A549 (cell line): Measurements from ENCODE around the gene S100A13. TPM values are rescaled to one million over a fixed set of nuclear protein-coding genes. Genes with fewer than 3 reads are reported as not detected.

ENCODE experiments used
- ATAC-seq, 2 experiments: fragments of 200-7000 bp in 1 of 2; fragments of >200 bp in 1 of 2; cut with Nextera tagmentation in 1 of 2; cut with Tn5 transposase in 1 of 2; 3 replicates each; pipeline versions ENCODE4 v1.8.0 to v1.9.1; 2018 to 2020; ENCODE audit warnings: mild to moderate bottlenecking in 1 of 2, moderate library complexity in 1 of 2
- CTCF ChIA-PET: fragments of 300-600 bp; sonication (Branson Sonifier 250); formaldehyde crosslinking; extraction: SDS; loops from one replicate; lab custom pipeline; 2021; ENCODE audit warnings: antibody characterized with exemption, inconsistent platforms; lab: Yijun Ruan, JAX
- POLR2A ChIA-PET: fragments of 350-600 bp; formaldehyde crosslinking; extraction: SDS; loops from one replicate; lab custom pipeline; 2021; ENCODE audit warnings: antibody characterized with exemption, inconsistent platforms; lab: Yijun Ruan, JAX
- DNase-seq, 2 experiments: peaks; one replicate each; pipeline versions ENCODE4 v3.0.0 to v3.0.0-alpha.2; 2011 to 2016; ENCODE audit warnings: low read depth in 1 of 2, low spot score in 1 of 2
- FAIRE-seq: peaks from 2 replicates; lab custom pipeline; 2011; peaks lifted over from hg19 to GRCh38; lab: Jason Lieb, UNC
- H3K27ac ChIP-seq, 2 experiments: fragments of >200 bp; sonication (Bioruptor Twin); formaldehyde crosslinking; 3 replicates each; pipeline ENCODE4 v1.5.1; 2016 to 2017
- H3K4me1 ChIP-seq: fragments of >200 bp; sonication (Bioruptor Twin); formaldehyde crosslinking; 3 replicates; pipeline ENCODE4 v1.6.1; 2016
- H3K4me2 ChIP-seq: fragments of >200 bp; sonication (Bioruptor Twin); formaldehyde crosslinking; 3 replicates; pipeline ENCODE4 v1.6.1; 2016
- H3K4me3 ChIP-seq: fragments of >200 bp; sonication (Bioruptor Twin); formaldehyde crosslinking; 3 replicates; pipeline ENCODE4 v1.5.1; 2016
- H3K9me3 ChIP-seq: fragments of >200 bp; sonication (Bioruptor Twin); formaldehyde crosslinking; 3 replicates; pipeline ENCODE4 v1.6.1; 2016
- CEBPB ChIP-seq, 2 experiments: fragments of >200 bp in 1 of 2; sonication (Bioruptor Twin) in 1 of 2; formaldehyde crosslinking in 1 of 2; IDR thresholded peaks; 2 replicates each; pipeline ENCODE4 v1.6.1; 2012 to 2016
- EHMT2 ChIP-seq: fragments of 200-600 bp; sonication (generic); IDR thresholded peaks from 2 replicates; pipeline ENCODE4 v1.6.1; 2016; ENCODE audit warnings: antibody characterized with exemption, low read depth, mild to moderate bottlenecking, moderate library complexity
- EP300 ChIP-seq, 2 experiments: fragments of >200 bp; sonication (Bioruptor Twin); formaldehyde crosslinking; IDR thresholded peaks; 2 replicates in 1 of 2; 3 replicates in 1 of 2; pipeline ENCODE4 v1.6.1; 2016 to 2017
- HDAC2 ChIP-seq: fragments of 200-600 bp; sonication (generic); IDR thresholded peaks from 2 replicates; pipeline ENCODE4 v1.6.1; 2016
- HEYL ChIP-seq: fragments of 250-450 bp; sonication (Bioruptor Pico); IDR thresholded peaks from 2 replicates; pipeline ENCODE4 v1.8.0; 2021; ENCODE audit warnings: mild to moderate bottlenecking, moderate library complexity
- HOXB13 ChIP-seq: fragments of 250-450 bp; sonication (Bioruptor Pico); IDR thresholded peaks from 2 replicates; pipeline ENCODE4 v1.5.0; 2020; ENCODE audit warnings: low read depth, mild to moderate bottlenecking, moderate library complexity
- HOXB5 ChIP-seq: fragments of 250-450 bp; sonication (Bioruptor Pico); IDR thresholded peaks from 2 replicates; pipeline ENCODE4 v1.5.0; 2020; ENCODE audit warnings: mild to moderate bottlenecking, moderate library complexity
- JUN ChIP-seq, 2 experiments: fragments of >200 bp; sonication (Bioruptor Twin); formaldehyde crosslinking; IDR thresholded peaks; 2 replicates in 1 of 2; 3 replicates in 1 of 2; pipeline ENCODE4 v1.6.1; 2016 to 2017
- JUNB ChIP-seq: fragments of >200 bp; sonication (Bioruptor Twin); formaldehyde crosslinking; IDR thresholded peaks from 2 replicates; pipeline ENCODE4 v1.6.1; 2016
- KDM5A ChIP-seq: fragments of 200-600 bp; sonication (generic); IDR thresholded peaks from 2 replicates; pipeline ENCODE4 v1.6.1; 2016; ENCODE audit warnings: antibody characterized with exemption, mild to moderate bottlenecking
- RAD21 ChIP-seq, 2 experiments: fragments of >200 bp in 1 of 2; sonication (Bioruptor Twin) in 1 of 2; formaldehyde crosslinking in 1 of 2; IDR thresholded peaks in 1 of 2; conservative IDR thresholded peaks in 1 of 2; 2 replicates in 1 of 2; 3 replicates in 1 of 2; pipeline ENCODE4 v1.6.1; 2012 to 2018; ENCODE audit warnings: inconsistent platforms in 1 of 2
- RFX5 ChIP-seq: fragments of 450-650 bp; IDR thresholded peaks from 2 replicates; pipeline ENCODE4 v1.7.1; 2014; ENCODE audit warnings: antibody characterized with exemption, mild to moderate bottlenecking, moderate library complexity
- SREBF2 ChIP-seq: fragments of 450-650 bp; IDR thresholded peaks from 2 replicates; pipeline ENCODE4 v1.6.1; 2014; ENCODE audit warnings: mild to moderate bottlenecking, moderate library complexity
- ZC3H11A ChIP-seq: fragments of 450-650 bp; IDR thresholded peaks from 2 replicates; pipeline ENCODE4 v1.6.1; 2014; ENCODE audit warnings: antibody characterized with exemption, mild to moderate bottlenecking
- ZFP36 ChIP-seq: fragments of 450-650 bp; IDR thresholded peaks from 2 replicates; pipeline ENCODE4 v1.6.1; 2014; ENCODE audit warnings: borderline replicate concordance; ENCODE audit not compliant: partially characterized antibody
- ZSCAN20 ChIP-seq: fragments of 250-450 bp; sonication (Bioruptor Pico); IDR thresholded peaks from 2 replicates; pipeline ENCODE4 v1.8.0; 2022; ENCODE audit warnings: mild to moderate bottlenecking, moderate library complexity
- WGBS: methylation state at CpG from one replicate; pipeline ENCODE4 v1.1.6; 2017; ENCODE audit errors: missing lambda C conversion rate; 5-methylcytosine and 5-hydroxymethylcytosine counted together
- polyA plus RNA-seq, 4 experiments: library from polyadenylated mRNA; depleted of rRNA in 3 of 4; stranded (reverse); fragments of >200 nt; fragmentation: RNase III in 1 of 4; extraction: RNeasy Plus Mini Kit Qiagen cat#74134 plus additional on column Dnase treatment in 1 of 4; gene quantifications; 2 replicates in 3 of 4; 3 replicates in 1 of 4; pipeline ENCODE4 v1.2.3, GENCODE V29; 2011 to 2017
- TF ChIP-seq, protein P1 (sequence below): fragments of 450-650 bp; IDR thresholded peaks from 2 replicates; pipeline ENCODE4 v1.6.1; 2014; ENCODE audit warnings: antibody characterized with exemption
- TF ChIP-seq, protein P2 (sequence below): fragments of 250-450 bp; sonication (Bioruptor Pico); IDR thresholded peaks from 2 replicates; pipeline ENCODE4 v1.5.0; 2020; ENCODE audit warnings: low read depth, mild to moderate bottlenecking, moderate library complexity
- TF ChIP-seq, protein P3 (sequence below): IDR thresholded peaks from 2 replicates; pipeline ENCODE4 v1.6.1; 2012
- TF ChIP-seq, protein P4 (sequence below): fragments of 200-600 bp; sonication (generic); IDR thresholded peaks from 2 replicates; pipeline ENCODE4 v1.6.1; 2016; ENCODE audit warnings: antibody characterized with exemption, mild to moderate bottlenecking, moderate library complexity
- TF ChIP-seq, protein P5 (sequence below): fragments of >200 bp; sonication (Bioruptor Twin); formaldehyde crosslinking; IDR thresholded peaks from 3 replicates; pipeline ENCODE4 v1.6.1; 2016
- TF ChIP-seq, protein P6 (sequence below): fragments of 250-450 bp; sonication (Bioruptor Pico); IDR thresholded peaks from 2 replicates; pipeline ENCODE4 v1.5.0; 2021; ENCODE audit warnings: mild to moderate bottlenecking, moderate library complexity, borderline replicate concordance
- TF ChIP-seq, protein P7 (sequence below): fragments of >200 bp; sonication (Bioruptor Twin); formaldehyde crosslinking; IDR thresholded peaks from 2 replicates; pipeline ENCODE4 v1.6.1; 2016

The S100A13 gene
- polyA plus RNA-seq, 2 of the 4 experiments (the other 2 are of a cell fraction): 113 to 129 TPM

DNA sequence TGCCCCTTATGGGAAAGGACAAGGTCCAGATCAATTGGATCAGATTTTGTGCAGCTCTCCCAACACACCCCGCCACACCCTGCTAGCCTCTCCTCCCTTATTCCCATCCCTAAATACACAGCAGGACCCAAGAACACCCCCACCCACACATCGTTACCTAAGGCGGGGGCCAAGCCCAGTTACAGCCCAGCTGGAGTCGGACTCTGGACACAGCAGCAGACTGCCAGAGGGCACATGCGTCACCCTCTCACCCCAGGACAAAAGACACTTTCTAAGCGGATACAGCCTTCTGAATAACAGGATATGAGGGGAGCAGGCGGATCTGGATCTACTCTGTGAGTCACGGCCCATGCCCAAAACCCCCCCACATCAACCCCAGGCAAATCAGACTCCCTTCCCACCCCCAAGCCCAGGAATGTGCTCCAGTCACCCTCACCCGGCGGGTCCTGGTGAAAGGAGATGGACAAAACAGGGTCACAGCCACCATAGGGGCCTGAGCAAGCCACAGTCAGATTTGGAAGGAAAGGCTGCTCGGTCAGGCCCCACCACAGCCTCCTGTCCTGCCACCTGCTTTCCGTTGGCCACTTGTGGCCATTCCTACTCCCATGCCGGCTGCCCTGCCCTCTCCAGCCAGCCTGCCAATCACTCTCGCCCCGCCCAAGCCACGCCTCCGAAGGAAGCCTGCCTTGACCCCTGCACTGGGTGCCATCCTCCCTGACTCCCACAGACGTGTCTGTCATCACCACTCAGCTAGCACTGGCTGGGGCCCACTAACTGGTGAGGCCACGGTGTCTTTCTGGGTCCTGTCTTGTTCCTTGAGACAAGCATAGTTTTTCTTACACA, 18.3 kb downstream of the S100A13 start (continued):
- TF ChIP-seq RFX5: no peak
- TF ChIP-seq, protein P1, sequence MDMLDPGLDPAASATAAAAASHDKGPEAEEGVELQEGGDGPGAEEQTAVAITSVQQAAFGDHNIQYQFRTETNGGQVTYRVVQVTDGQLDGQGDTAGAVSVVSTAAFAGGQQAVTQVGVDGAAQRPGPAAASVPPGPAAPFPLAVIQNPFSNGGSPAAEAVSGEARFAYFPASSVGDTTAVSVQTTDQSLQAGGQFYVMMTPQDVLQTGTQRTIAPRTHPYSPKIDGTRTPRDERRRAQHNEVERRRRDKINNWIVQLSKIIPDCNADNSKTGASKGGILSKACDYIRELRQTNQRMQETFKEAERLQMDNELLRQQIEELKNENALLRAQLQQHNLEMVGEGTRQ: no peak
- no peak for TF ChIP-seq EHMT2
- no peak for TF ChIP-seq HDAC2
- no peak for TF ChIP-seq HEYL (CRISPR knock-in tag)

DNA sequence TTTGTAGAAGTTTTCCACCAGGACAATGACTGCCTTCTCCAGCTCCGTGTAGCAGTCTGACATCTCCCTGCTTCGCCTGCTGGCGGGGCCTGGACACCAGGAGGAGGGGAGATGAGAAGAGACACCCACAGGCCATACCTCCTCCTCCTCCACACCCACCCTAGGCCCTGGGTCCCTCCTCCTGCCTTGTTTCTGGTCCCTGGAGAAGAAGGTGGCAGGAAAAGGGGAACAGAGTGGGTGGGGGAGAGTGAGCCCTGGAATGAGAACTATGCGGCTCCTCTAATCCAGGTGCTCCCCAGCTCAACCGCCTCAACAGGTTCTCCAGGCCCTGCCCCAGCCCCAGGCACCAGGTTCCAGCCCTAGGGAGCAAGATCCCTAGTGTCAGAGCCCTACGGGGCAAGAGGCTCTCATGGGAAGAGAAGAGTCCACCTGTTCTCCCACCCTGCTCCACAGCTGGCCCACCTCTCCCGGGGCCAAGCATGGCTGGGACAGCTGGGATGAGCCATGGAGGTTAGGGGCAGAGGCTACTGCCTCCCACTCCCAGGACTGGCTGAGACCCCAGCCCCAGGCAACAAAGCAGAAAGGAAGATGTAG, 19.1 kb downstream of the S100A13 start:
- ChIA-PET POLR2A (interaction anchor here (0.7 to 2.5 kb wide), 4 partner anchors 11 to 30 kb away, joined by 3 to 11 read pairs (median 5); partner anchors contain the start of genes CHTOP and S100A13), CTCF (interaction anchor here (0.6 to 7.9 kb wide), 8 partner anchors 9 to 97 kb away, joined by 3 to 57 read pairs (median 4); partner anchors contain the start of genes S100A1 and S100A13)
- no peaks in the 10 kb centered on the region for H3K9me3 ChIP-seq
- 79% methylated on average over 6 of the region's 7 CpGs for WGBS
- peak overlapping the region; percentile 91 to 96 for H3K27ac ChIP-seq
- peak overlapping the region; percentile 45 for H3K4me3 ChIP-seq
- H3K4me1 ChIP-seq: peaks cover 36% of the 10 kb centered on the region
- ATAC-seq (no peak), FAIRE-seq (no peak), DNase-seq (peak in 1 of 2 experiments; percentile 25)
- H3K4me2 ChIP-seq: peak overlapping the region; percentile 96
- TF ChIP-seq, protein P2, sequence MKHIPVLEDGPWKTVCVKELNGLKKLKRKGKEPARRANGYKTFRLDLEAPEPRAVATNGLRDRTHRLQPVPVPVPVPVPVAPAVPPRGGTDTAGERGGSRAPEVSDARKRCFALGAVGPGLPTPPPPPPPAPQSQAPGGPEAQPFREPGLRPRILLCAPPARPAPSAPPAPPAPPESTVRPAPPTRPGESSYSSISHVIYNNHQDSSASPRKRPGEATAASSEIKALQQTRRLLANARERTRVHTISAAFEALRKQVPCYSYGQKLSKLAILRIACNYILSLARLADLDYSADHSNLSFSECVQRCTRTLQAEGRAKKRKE (CRISPR knock-in tag): no peak
- TF ChIP-seq JUNB (no peak), RAD21 (conservative IDR thresholded peaks at IDR 0.05 in 1 of 2, IDR thresholded peaks at IDR 0.05 in 1 of 2) (no peak), HOXB5 (CRISPR knock-in tag) (0 out of 2 replicates have a peak, but pooled peaks have one; percentile 34), CEBPB (IDR thresholded peaks at IDR 0.05) (no peak)

DNA sequence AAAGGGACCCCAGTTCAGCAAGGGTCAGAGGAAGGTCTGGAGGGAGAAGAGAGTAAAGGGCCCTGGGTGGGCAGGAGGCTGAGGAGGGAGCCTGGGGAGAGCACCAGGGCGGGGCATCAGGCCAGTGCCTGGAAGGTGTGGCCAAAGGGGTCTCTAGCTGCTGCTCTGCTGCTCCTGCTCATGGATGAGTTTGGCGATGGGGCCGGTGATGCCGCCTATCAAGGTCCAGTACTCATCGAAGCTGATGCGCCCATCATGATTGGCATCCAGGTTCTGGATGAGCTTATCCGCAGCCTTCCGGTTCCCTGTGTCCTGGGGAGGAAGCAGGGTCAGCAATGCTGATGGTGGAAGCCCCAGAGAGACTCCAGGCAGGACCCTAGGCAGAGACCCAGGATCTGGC, 19.9 kb downstream of the S100A13 start:
- peaks cover 34% of the 10 kb centered on the region for H3K4me1 ChIP-seq
- TF ChIP-seq EP300 (IDR thresholded peaks at IDR 0.05): no peak
- TF ChIP-seq, protein P3, sequence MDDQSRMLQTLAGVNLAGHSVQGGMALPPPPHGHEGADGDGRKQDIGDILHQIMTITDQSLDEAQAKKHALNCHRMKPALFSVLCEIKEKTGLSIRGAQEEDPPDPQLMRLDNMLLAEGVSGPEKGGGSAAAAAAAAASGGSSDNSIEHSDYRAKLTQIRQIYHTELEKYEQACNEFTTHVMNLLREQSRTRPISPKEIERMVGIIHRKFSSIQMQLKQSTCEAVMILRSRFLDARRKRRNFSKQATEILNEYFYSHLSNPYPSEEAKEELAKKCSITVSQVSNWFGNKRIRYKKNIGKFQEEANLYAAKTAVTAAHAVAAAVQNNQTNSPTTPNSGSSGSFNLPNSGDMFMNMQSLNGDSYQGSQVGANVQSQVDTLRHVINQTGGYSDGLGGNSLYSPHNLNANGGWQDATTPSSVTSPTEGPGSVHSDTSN: no peak
- TF ChIP-seq JUN (IDR thresholded peaks at IDR 0.05): no peak
- TF ChIP-seq, protein P4, sequence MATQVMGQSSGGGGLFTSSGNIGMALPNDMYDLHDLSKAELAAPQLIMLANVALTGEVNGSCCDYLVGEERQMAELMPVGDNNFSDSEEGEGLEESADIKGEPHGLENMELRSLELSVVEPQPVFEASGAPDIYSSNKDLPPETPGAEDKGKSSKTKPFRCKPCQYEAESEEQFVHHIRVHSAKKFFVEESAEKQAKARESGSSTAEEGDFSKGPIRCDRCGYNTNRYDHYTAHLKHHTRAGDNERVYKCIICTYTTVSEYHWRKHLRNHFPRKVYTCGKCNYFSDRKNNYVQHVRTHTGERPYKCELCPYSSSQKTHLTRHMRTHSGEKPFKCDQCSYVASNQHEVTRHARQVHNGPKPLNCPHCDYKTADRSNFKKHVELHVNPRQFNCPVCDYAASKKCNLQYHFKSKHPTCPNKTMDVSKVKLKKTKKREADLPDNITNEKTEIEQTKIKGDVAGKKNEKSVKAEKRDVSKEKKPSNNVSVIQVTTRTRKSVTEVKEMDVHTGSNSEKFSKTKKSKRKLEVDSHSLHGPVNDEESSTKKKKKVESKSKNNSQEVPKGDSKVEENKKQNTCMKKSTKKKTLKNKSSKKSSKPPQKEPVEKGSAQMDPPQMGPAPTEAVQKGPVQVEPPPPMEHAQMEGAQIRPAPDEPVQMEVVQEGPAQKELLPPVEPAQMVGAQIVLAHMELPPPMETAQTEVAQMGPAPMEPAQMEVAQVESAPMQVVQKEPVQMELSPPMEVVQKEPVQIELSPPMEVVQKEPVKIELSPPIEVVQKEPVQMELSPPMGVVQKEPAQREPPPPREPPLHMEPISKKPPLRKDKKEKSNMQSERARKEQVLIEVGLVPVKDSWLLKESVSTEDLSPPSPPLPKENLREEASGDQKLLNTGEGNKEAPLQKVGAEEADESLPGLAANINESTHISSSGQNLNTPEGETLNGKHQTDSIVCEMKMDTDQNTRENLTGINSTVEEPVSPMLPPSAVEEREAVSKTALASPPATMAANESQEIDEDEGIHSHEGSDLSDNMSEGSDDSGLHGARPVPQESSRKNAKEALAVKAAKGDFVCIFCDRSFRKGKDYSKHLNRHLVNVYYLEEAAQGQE: no peak
- no peak for TF ChIP-seq KDM5A
- no peak for TF ChIP-seq ZFP36
- TF ChIP-seq ZSCAN20: no peak
- TF ChIP-seq, protein P5, sequence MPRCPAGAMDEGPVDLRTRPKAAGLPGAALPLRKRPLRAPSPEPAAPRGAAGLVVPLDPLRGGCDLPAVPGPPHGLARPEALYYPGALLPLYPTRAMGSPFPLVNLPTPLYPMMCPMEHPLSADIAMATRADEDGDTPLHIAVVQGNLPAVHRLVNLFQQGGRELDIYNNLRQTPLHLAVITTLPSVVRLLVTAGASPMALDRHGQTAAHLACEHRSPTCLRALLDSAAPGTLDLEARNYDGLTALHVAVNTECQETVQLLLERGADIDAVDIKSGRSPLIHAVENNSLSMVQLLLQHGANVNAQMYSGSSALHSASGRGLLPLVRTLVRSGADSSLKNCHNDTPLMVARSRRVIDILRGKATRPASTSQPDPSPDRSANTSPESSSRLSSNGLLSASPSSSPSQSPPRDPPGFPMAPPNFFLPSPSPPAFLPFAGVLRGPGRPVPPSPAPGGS: no peak
- no peak for TF ChIP-seq HOXB13 (CRISPR knock-in tag)
- TF ChIP-seq ZC3H11A: no peak
- no peak for TF ChIP-seq SREBF2
- TF ChIP-seq, protein P6, sequence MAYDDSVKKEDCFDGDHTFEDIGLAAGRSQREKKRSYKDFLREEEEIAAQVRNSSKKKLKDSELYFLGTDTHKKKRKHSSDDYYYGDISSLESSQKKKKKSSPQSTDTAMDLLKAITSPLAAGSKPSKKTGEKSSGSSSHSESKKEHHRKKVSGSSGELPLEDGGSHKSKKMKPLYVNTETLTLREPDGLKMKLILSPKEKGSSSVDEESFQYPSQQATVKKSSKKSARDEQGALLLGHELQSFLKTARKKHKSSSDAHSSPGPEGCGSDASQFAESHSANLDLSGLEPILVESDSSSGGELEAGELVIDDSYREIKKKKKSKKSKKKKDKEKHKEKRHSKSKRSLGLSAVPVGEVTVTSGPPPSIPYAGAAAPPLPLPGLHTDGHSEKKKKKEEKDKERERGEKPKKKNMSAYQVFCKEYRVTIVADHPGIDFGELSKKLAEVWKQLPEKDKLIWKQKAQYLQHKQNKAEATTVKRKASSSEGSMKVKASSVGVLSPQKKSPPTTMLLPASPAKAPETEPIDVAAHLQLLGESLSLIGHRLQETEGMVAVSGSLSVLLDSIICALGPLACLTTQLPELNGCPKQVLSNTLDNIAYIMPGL (CRISPR knock-in tag): no peak
- TF ChIP-seq, protein P7, sequence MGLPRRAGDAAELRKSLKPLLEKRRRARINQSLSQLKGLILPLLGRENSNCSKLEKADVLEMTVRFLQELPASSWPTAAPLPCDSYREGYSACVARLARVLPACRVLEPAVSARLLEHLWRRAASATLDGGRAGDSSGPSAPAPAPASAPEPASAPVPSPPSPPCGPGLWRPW: no peak

More for the DNA sequence above, 19.9 kb downstream of the S100A13 start:
- no peak overlapping the region for H3K4me2 ChIP-seq
- peak overlapping the region; percentile 91 to 96 for H3K27ac ChIP-seq
- ChIA-PET POLR2A (interaction anchor here (0.6 to 2.5 kb wide), 4 partner anchors 10 to 50 kb away, joined by 4 to 11 read pairs (median 6); partner anchors contain the start of genes CHTOP and S100A13), CTCF (interaction anchor here (0.6 to 7.9 kb wide), 10 partner anchors 8 to 96 kb away, joined by 3 to 57 read pairs (median 4); partner anchors contain the start of genes S100A1 and S100A13)
- H3K9me3 ChIP-seq: no peaks in the 10 kb centered on the region
- ATAC-seq: no peak
- no peak for DNase-seq
- H3K4me3 ChIP-seq: no peak overlapping the region
- 96% methylated on average over 8 of the region's 8 CpGs for WGBS
- no peak for FAIRE-seq
